MV-4-11 (cell line): ENCODE measurements around the gene GLO1.

Experiments
- DNase-seq: peaks from one replicate; lab custom pipeline; 2025; lab: John Stamatoyannopoulos, UW

GLO1 gene

DNA sequence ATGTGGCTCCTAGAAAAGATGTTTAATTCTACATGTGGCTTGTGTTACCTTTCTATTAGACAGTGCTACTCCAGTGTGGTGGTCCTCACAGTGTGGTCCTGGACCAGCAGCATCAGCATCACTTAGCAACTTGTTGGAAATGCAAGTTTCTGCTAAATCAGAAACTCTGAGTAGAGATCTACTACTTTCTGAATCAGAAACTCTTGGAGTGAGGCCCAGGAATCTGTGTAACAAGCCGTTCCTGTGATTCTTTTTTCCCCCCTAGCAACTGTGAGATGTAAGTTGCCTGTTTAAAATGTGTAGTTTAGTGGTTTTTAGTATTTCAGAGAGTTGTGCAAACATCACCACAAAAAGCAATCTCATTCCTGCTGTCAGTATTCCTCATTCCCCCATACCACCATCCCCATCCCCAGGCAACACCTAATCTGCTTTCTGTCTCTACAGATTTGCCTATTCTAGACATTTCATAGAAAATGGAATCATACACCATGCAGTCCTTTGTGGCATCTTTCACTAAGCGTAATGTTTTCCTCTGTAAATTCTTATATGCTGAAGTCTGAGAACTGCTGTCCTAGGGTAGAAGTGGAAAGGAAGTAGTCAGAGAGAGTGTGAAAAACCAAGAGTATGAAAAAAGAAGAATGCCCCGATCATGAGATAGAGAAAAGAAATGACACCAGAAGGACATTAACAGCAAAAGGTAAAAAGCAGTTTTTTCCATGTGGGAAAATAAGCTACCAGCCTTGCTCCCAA is 44.4 kb downstream of the GLO1 start:
- DNase-seq = no peak

GRCh38 chr6:38656896-38657295 is 46.0 kb downstream of the GLO1 start:
- DNase-seq = no peak

- no peak for DNase-seq
These were observed 48.7 kb downstream of the GLO1 start for GRCh38 chr6:38654263-38654662.

GRCh38 chr6:38651121-38651784 is 51.7 kb downstream of the GLO1 start:
- DNase-seq = no peak

GRCh38 chr6:38650207-38650752 is 52.7 kb downstream of the GLO1 start:
- DNase-seq = no peak

GRCh38 chr6:38649744-38650143 is 53.2 kb downstream of the GLO1 start:
- no peak for DNase-seq

- no peak for DNase-seq
These were observed 54.3 kb downstream of the GLO1 start for GRCh38 chr6:38648629-38649028.

DNA sequence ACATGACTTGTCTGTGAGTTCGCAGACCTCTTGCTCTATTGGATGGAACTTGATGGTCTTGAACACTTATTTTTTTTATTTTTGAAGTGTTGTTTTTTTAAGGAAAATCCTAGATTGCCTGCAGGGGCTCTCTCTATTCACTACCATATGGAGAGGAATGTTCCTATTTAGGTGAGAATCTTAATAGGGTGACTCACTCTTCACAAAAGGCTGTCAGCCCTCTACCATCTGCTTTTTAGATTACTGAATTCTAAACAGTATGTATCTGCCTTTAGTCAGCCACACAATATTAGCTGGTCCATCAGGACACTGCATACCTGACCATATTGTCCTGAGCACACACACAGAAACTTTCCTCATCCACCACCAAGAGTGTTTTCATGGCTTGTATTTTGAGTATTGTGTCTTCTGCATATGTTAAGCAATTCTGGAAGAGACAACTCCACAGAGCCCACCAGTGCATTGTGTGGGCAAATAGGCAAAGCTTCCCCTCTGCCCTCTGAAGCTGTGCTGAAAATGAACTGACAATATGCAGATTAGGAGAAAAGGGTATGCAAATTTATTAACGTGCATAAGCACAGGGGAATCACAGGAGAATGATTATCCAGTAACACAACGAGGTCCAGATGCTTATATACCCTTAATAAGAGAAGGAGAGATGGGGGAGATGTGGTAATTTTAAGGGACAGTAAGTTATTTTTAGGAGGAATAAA is 56.6 kb downstream of the GLO1 start:
- DNase-seq = no peak

- DNase-seq = no peak
These were observed 58.0 kb downstream of the GLO1 start for GRCh38 chr6:38644951-38645350.

DNA sequence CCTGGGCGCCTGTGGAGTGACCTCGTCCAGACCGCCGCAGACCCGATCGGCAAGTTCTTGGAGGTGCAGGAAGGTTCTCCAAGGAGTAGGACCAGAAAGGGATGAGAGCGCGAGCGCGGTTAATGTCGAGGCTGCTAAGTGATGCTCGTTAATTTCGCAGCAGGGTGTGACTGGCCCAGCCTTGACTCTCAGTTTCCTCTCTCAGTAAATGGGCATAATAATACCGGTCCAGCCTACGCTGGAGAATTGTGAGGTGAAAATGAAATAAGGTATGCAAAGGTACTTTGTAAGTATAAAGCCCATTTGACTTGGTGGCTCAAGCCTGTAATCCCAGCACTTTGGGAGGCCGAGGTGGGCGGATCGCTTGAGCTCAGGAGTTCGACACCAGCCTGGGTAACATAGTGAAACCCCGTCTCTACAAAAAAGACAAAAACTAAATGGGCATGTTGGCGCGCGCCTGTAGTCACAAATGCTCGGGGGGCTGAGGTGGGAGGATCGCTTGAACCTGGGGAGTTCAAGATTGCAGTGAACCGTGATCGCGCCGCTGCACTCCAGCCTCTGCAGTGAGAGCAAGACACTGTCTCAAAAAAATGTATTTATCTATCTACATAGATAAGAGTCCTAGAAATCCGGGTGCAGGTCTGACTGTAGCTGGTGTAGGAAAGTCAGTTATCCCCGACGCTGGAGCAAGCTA is 62.6 kb downstream of the GLO1 start:
- DNase-seq = no peak

DNA sequence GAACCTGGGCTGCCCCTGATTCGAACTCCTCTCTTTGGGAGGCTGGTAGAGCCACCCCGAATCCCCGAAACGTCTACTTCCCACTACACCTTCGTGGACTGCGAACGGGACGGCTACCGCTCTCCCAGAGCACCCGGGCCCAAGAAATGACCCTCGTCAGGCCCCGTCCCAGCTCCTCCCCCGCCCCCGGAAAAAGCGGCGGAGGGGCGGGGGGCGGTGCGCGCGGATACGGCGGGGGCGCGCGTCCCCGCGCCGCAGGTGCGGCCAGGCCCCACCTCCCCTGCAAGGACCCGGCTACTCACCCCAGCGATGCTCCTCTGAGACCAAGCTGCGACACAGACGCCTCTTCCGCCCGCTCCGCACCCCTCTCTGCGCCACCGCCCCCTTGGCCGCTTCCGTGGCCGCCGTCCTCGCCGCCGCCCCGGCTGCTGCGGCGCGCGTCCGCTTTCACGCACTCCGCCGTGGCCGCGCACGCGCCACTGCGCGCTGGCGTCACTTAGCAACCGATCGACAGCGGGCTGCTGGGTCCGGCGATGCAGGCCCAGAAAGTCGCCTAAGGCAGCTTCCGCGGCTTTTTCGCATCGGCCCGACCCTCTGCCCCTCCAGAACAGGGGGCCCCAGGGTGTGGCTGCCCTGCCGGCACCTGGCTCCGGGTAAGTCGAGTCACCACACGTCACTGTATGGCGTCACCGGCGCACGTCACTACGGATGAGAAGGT is 63.3 kb downstream of the GLO1 start, which contains the start of gene BTBD9:
Gene BTBD9, minus strand, starts transcription at position 432 of the 718 bp plus-strand sequence.
- DNase-seq = peak; percentile 55

- DNase-seq = peak; percentile 26
These were observed 63.9 kb downstream of the GLO1 start for GRCh38 chr6:38638941-38639497.

DNA sequence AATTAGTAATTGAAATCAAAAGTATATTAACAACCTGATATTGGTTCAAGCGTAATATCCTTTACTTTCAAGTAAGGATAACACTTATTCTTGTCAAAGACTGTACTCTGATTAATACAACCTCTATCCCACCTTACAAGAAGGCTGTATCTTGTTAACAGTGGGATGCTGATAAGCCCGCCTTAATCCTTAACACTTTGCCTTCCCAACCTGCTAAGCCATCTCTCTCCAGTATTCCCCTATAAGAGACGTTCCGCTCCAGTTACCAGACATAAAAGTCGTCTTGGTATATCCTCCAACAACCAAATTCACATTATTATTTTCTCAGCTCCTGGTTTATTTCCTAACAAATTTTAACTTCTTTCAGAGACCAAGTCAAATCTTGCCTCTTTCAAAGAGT is 65.2 kb downstream of the GLO1 start:
- no peak for DNase-seq

- DNase-seq = no peak
These were observed 66.9 kb downstream of the GLO1 start for GRCh38 chr6:38636027-38636426.

- no peak for DNase-seq
These were observed 68.4 kb downstream of the GLO1 start for GRCh38 chr6:38634518-38634917.

GRCh38 chr6:38632490-38632889 is 70.5 kb downstream of the GLO1 start:
- DNase-seq = no peak

- DNase-seq = no peak
These were observed 71.7 kb downstream of the GLO1 start for GRCh38 chr6:38631186-38631783.
